GM12891 (cell line): Measurements from ENCODE around the gene YKT6.
A peak's percentile ranks its signal among the peaks of the same experiment; 100 is the strongest.
"Not testable (repeated sequence)": the region's sequence is repeated elsewhere in the genome, so short reads cannot be mapped to it uniquely, and the experiment has no call there.

Source experiments
- DNase-seq: peaks from one replicate; pipeline ENCODE4 v3.0.0; 2011; ENCODE audit warnings: low spot score; ENCODE audit not compliant: insufficient read length
- FAIRE-seq: peaks from 2 replicates; lab custom pipeline; 2011; peaks lifted over from hg19 to GRCh38; lab: Jason Lieb, UNC
- PAX5 ChIP-seq: IDR thresholded peaks from 2 replicates; pipeline ENCODE4 v1.6.1; 2011; ENCODE audit warnings: low read length, moderate library complexity, mild to moderate bottlenecking; ENCODE audit not compliant: insufficient read depth, severe bottlenecking
- POLR2A ChIP-seq: IDR thresholded peaks from 2 replicates; pipeline ENCODE4 v1.6.1; 2011; ENCODE audit warnings: low read depth, low read length, control low read depth
- POLR2AphosphoS5 ChIP-seq: IDR thresholded peaks from 2 replicates; pipeline ENCODE4 v1.6.1; 2011; ENCODE audit warnings: low read depth, low read length, control low read depth
- POU2F2 ChIP-seq: IDR thresholded peaks from 2 replicates; pipeline ENCODE4 v1.6.1; 2011; ENCODE audit warnings: low read depth, mild to moderate bottlenecking, control low read depth, low read length, moderate library complexity
- SPI1 ChIP-seq: IDR thresholded peaks from 2 replicates; pipeline ENCODE4 v1.6.1; 2011; ENCODE audit warnings: low read depth, low read length, control low read depth
- TAF1 ChIP-seq: IDR thresholded peaks from 2 replicates; pipeline ENCODE4 v1.6.1; 2011; ENCODE audit warnings: low read depth, low read length, control low read depth

Gene YKT6

GRCh38 chr7:44167920-44168319 lies 32.9 kb upstream of the YKT6 start:
- no peak for FAIRE-seq
- DNase-seq, result no peak
- TF ChIP-seq SPI1, result 0 out of 2 replicates have a peak, but pooled peaks have one; percentile 17
- TF ChIP-seq POLR2A, result no peak
- no peak for TF ChIP-seq POLR2AphosphoS5
- TF ChIP-seq POU2F2, result no peak
- no peak for TF ChIP-seq TAF1
- TF ChIP-seq PAX5, result no peak

- DNase-seq, FAIRE-seq: not testable (repeated sequence)
Observed at GRCh38 chr7:44171901-44172300, 28.9 kb upstream of the YKT6 start.

- no peak for FAIRE-seq
Observed at GRCh38 chr7:44172352-44172751, 28.4 kb upstream of the YKT6 start.

GRCh38 chr7:44172803-44173424 lies 27.9 kb upstream of the YKT6 start:
- FAIRE-seq (no peak), DNase-seq (no peak)
- TF ChIP-seq PAX5, result no peak
- TF ChIP-seq POU2F2, result no peak
- TF ChIP-seq POLR2AphosphoS5, result no peak
- no peak for TF ChIP-seq POLR2A
- TF ChIP-seq SPI1, result no peak
- no peak for TF ChIP-seq TAF1

More at GRCh38 chr7:44172352-44172751, 28.4 kb upstream of the YKT6 start:
- no peak for TF ChIP-seq SPI1
- TF ChIP-seq POLR2A, result no peak
- no peak for TF ChIP-seq TAF1
- no peak for TF ChIP-seq PAX5
- TF ChIP-seq POLR2AphosphoS5, result no peak
- no peak for TF ChIP-seq POU2F2
- no peak for DNase-seq

GRCh38 chr7:44173911-44174693 lies 26.7 kb upstream of the YKT6 start:
- no peak for FAIRE-seq
- no peak for DNase-seq
- TF ChIP-seq POU2F2 (no peak), SPI1 (no peak), TAF1 (no peak), PAX5 (no peak), POLR2A (no peak), POLR2AphosphoS5 (no peak)

GRCh38 chr7:44174694-44174948 lies 26.2 kb upstream of the YKT6 start:
- DNase-seq, FAIRE-seq: not testable (repeated sequence)

- FAIRE-seq (no peak), DNase-seq (no peak)
- TF ChIP-seq TAF1, result no peak
Observed at GRCh38 chr7:44175730-44176129, 25.0 kb upstream of the YKT6 start.

- FAIRE-seq (no peak), DNase-seq (no peak)
- TF ChIP-seq POLR2AphosphoS5 (no peak), TAF1 (no peak), PAX5 (no peak)
Observed at GRCh38 chr7:44176486-44176885, 24.3 kb upstream of the YKT6 start.

GRCh38 chr7:44177570-44178131 lies 23.1 kb upstream of the YKT6 start:
- TF ChIP-seq SPI1 (no peak), POLR2A (no peak), POLR2AphosphoS5 (no peak), POU2F2 (no peak), TAF1 (no peak), PAX5 (no peak)
- DNase-seq (no peak), FAIRE-seq (no peak)

GRCh38 chr7:44180631-44181030 lies 20.1 kb upstream of the YKT6 start:
- DNase-seq (no peak), FAIRE-seq (no peak)
- TF ChIP-seq PAX5 (no peak), POLR2AphosphoS5 (no peak), POU2F2 (no peak), SPI1 (no peak), TAF1 (no peak), POLR2A (no peak)

GRCh38 chr7:44182827-44183226 lies 18.0 kb upstream of the YKT6 start:
- TF ChIP-seq POLR2A (no peak), TAF1 (no peak), POLR2AphosphoS5 (no peak), SPI1 (no peak), PAX5 (no peak), POU2F2 (no peak)
- FAIRE-seq, result no peak
- DNase-seq, result no peak
